KMS-11 (cell line): ENCODE results near the gene ARHGEF40.

Source experiments
- H2AFZ ChIP-seq: fragments of 200-600 bp; sonication (generic); 2 replicates; pipeline ENCODE4 v1.6.1; 2016; ENCODE audit warnings: antibody characterized with exemption, mixed run types, low read depth
- H3K27ac ChIP-seq: fragments of 200-600 bp; sonication (generic); 2 replicates; pipeline ENCODE4 v1.6.1; 2016; ENCODE audit warnings: mild to moderate bottlenecking, mixed run types
- H3K27me3 ChIP-seq: fragments of 200-600 bp; sonication (generic); 2 replicates; pipeline ENCODE4 v1.6.1; 2017; ENCODE audit warnings: mild to moderate bottlenecking, low read depth, mixed run types, moderate library complexity; ENCODE audit not compliant: insufficient read depth
- H3K36me3 ChIP-seq: fragments of 200-600 bp; sonication (generic); 2 replicates; pipeline ENCODE4 v1.6.1; 2017; ENCODE audit warnings: mild to moderate bottlenecking, mixed run types; ENCODE audit not compliant: insufficient read depth
- H3K4me1 ChIP-seq: fragments of 200-600 bp; sonication (generic); 2 replicates; pipeline ENCODE4 v1.6.1; 2016; ENCODE audit warnings: mild to moderate bottlenecking, low read depth, mixed run types; ENCODE audit not compliant: poor library complexity, severe bottlenecking
- H3K4me2 ChIP-seq: fragments of 200-600 bp; sonication (generic); 2 replicates; pipeline ENCODE4 v1.7.0; 2016; ENCODE audit warnings: mild to moderate bottlenecking, mixed run types
- H3K4me3 ChIP-seq: fragments of 200-600 bp; sonication (generic); IDR thresholded peaks from 2 replicates; pipeline ENCODE4 v1.6.1; 2017; ENCODE audit warnings: low read depth, low read length, mixed read lengths; ENCODE audit not compliant: insufficient read depth
- H3K79me2 ChIP-seq: fragments of 200-600 bp; sonication (generic); 2 replicates; pipeline ENCODE4 v1.6.1; 2016; ENCODE audit warnings: low read depth, mixed run types; ENCODE audit not compliant: insufficient read depth
- H3K9ac ChIP-seq: fragments of 200-600 bp; sonication (generic); 2 replicates; pipeline ENCODE4 v1.6.1; 2016; ENCODE audit warnings: mild to moderate bottlenecking, mixed run types
- H4K20me1 ChIP-seq: fragments of 200-600 bp; sonication (generic); 2 replicates; pipeline ENCODE4 v1.6.1; 2016; ENCODE audit warnings: mild to moderate bottlenecking, mixed run types; ENCODE audit not compliant: insufficient read depth
- CTCF ChIP-seq: fragments of 200-600 bp; sonication (generic); conservative IDR thresholded peaks from 2 replicates; pipeline ENCODE4 v1.6.1; 2017; ENCODE audit warnings: low read depth, mild to moderate bottlenecking, antibody characterized with exemption, low read length, moderate library complexity, mixed read lengths

Gene ARHGEF40

GRCh38 chr14:21068521-21069387 is 1.4 kb upstream of the ARHGEF40 start:
- Histone ChIP-seq H3K79me2 (no peaks in the 10 kb centered on the region), H3K36me3 (no peaks in the 10 kb centered on the region), H3K4me2 (no peak overlapping the region), H3K9ac (no peak overlapping the region), H3K27ac (no peak overlapping the region), H3K4me1 (peaks cover 14% of the 10 kb centered on the region), H3K4me3 (no peak overlapping the region), H4K20me1 (no peaks in the 10 kb centered on the region), H2AFZ (no peak overlapping the region), H3K27me3 (no peaks in the 10 kb centered on the region)
- TF ChIP-seq CTCF = no peak

GRCh38 chr14:21069388-21070082 is 569 bp upstream of the ARHGEF40 start:
- Histone ChIP-seq H3K27me3 (no peaks in the 10 kb centered on the region), H3K4me1 (peaks cover 14% of the 10 kb centered on the region), H4K20me1 (no peaks in the 10 kb centered on the region), H2AFZ (peak overlapping the region; percentile 73), H3K4me3 (no peak overlapping the region), H3K9ac (peak overlapping the region; percentile 15; the same call in 1 of the 2 replicates), H3K79me2 (no peaks in the 10 kb centered on the region), H3K36me3 (no peaks in the 10 kb centered on the region), H3K4me2 (peak overlapping the region; percentile 78), H3K27ac (no peak overlapping the region)
- no peak for TF ChIP-seq CTCF

- peak overlapping the region; percentile 39; the same call in 1 of the 2 replicates for H3K9ac ChIP-seq
- H3K27ac ChIP-seq = peak overlapping the region; percentile 30; the same call in 1 of the 2 replicates
- H3K36me3 ChIP-seq = no peaks in the 10 kb centered on the region
- no peak for TF ChIP-seq CTCF
- H3K4me3 ChIP-seq = no peak overlapping the region
- H2AFZ ChIP-seq = peak overlapping the region; percentile 75
- H3K4me2 ChIP-seq = peak overlapping the region; percentile 86
- H3K4me1 ChIP-seq = peaks cover 14% of the 10 kb centered on the region
- H4K20me1 ChIP-seq = no peaks in the 10 kb centered on the region
- no peaks in the 10 kb centered on the region for H3K79me2 ChIP-seq
- no peaks in the 10 kb centered on the region for H3K27me3 ChIP-seq
Measured at GRCh38 chr14:21070610-21071224, 613 bp downstream of the ARHGEF40 start.

- H3K4me3 ChIP-seq = no peak overlapping the region
- H3K4me2 ChIP-seq = peak overlapping the region; percentile 86
- H3K27ac ChIP-seq = peak overlapping the region; percentile 46
- peak overlapping the region; percentile 50; the same call in 1 of the 2 replicates for H3K9ac ChIP-seq
- peaks cover 13% of the 10 kb centered on the region for H3K4me1 ChIP-seq
- H4K20me1 ChIP-seq = no peaks in the 10 kb centered on the region
- H2AFZ ChIP-seq = peak overlapping the region; percentile 75
- H3K27me3 ChIP-seq = no peaks in the 10 kb centered on the region
- TF ChIP-seq CTCF = no peak
- H3K36me3 ChIP-seq = no peaks in the 10 kb centered on the region
- H3K79me2 ChIP-seq = no peaks in the 10 kb centered on the region
Measured at GRCh38 chr14:21071225-21072030, 1.3 kb downstream of the ARHGEF40 start.
